HL-60 (cell line): ENCODE measurements around the gene PRKCSH.
A peak's percentile ranks its signal among the peaks of the same experiment; 100 is the strongest.

Experiments used
- DNase-seq, 2 experiments: peaks; one replicate each; pipeline ENCODE4 v3.0.0-alpha.2; 2010 to 2020; ENCODE audit warnings: low read depth in 1 of 2, low spot score in 1 of 2
- H3K27ac ChIP-seq: fragments of 250-450 bp; sonication (Bioruptor Pico); replicated peaks from 2 replicates; pipeline ENCODE4 v1.5.1; 2020; ENCODE audit warnings: mild to moderate bottlenecking, moderate library complexity
- H3K27me3 ChIP-seq: fragments of 250-450 bp; sonication (Bioruptor Pico); 2 replicates; pipeline ENCODE4 v1.5.1; 2021; ENCODE audit warnings: mild to moderate bottlenecking, moderate library complexity; ENCODE audit not compliant: insufficient read depth, poor library complexity, severe bottlenecking
- H3K4me3 ChIP-seq: replicated peaks from 2 replicates; pipeline ENCODE4 v1.5.1; 2011; ENCODE audit warnings: mild to moderate bottlenecking, control low read depth, low read length; ENCODE audit not compliant: insufficient read depth
- CTCF ChIP-seq: IDR thresholded peaks from one replicate; pipeline ENCODE4 v1.5.1; 2011; ENCODE audit warnings: low read length, control low read depth, inconsistent platforms; ENCODE audit not compliant: insufficient read depth
- GABPA ChIP-seq: IDR thresholded peaks from 2 replicates; pipeline ENCODE4 v1.6.1; 2012; ENCODE audit warnings: low read depth
- POLR2AphosphoS5 ChIP-seq: IDR thresholded peaks from 2 replicates; pipeline ENCODE4 v1.6.1; 2012; ENCODE audit warnings: low read depth
- REST ChIP-seq: IDR thresholded peaks from 2 replicates; pipeline ENCODE4 v1.6.1; 2012; ENCODE audit warnings: low read depth; ENCODE audit not compliant: insufficient replicate concordance
- SPI1 ChIP-seq: IDR thresholded peaks from 2 replicates; pipeline ENCODE4 v1.6.1; 2012; ENCODE audit warnings: low read depth, mild to moderate bottlenecking, borderline replicate concordance

PRKCSH gene

GRCh38 chr19:11445141-11445540 lies 9.7 kb downstream of the PRKCSH start:
- Histone ChIP-seq H3K4me3 (no peak overlapping the region), H3K27ac (no peak overlapping the region), H3K27me3 (no peaks in the 10 kb centered on the region)
- TF ChIP-seq SPI1 (no peak), CTCF (no peak), GABPA (no peak), REST (no peak), POLR2AphosphoS5 (no peak)
- DNase-seq = no peak

- TF ChIP-seq SPI1 = no peak
- no peak for TF ChIP-seq GABPA
- no peak for TF ChIP-seq POLR2AphosphoS5
- TF ChIP-seq REST = no peak
- no peak for TF ChIP-seq CTCF
- DNase-seq = no peak
- H3K27me3 ChIP-seq = no peaks in the 10 kb centered on the region
Observed at GRCh38 chr19:11446271-11446651, 10.8 kb downstream of the PRKCSH start.

GRCh38 chr19:11446652-11447301 lies 11.3 kb downstream of the PRKCSH start:
- peak; percentile 27 for TF ChIP-seq CTCF
- no peak for TF ChIP-seq GABPA
- no peak for TF ChIP-seq POLR2AphosphoS5
- TF ChIP-seq SPI1 = no peak
- no peak for TF ChIP-seq REST
- Histone ChIP-seq H3K4me3 (no peak overlapping the region), H3K27me3 (no peaks in the 10 kb centered on the region), H3K27ac (no peak overlapping the region)
- DNase-seq = peak in 1 of 2 experiments; percentile 41

More at GRCh38 chr19:11446271-11446651, 10.8 kb downstream of the PRKCSH start:
- no peak overlapping the region for H3K27ac ChIP-seq
- H3K4me3 ChIP-seq = no peak overlapping the region
